HG03457 (cell line): ENCODE data around the gene CENPE.

Experiments
- ATAC-seq: cut with Tn5 transposase; IDR thresholded peaks from one replicate; pipeline ENCODE4 v1.9.1; 2021; ENCODE audit warnings: moderate number of reproducible peaks; ENCODE audit not compliant: unreplicated experiment

Gene CENPE

DNA sequence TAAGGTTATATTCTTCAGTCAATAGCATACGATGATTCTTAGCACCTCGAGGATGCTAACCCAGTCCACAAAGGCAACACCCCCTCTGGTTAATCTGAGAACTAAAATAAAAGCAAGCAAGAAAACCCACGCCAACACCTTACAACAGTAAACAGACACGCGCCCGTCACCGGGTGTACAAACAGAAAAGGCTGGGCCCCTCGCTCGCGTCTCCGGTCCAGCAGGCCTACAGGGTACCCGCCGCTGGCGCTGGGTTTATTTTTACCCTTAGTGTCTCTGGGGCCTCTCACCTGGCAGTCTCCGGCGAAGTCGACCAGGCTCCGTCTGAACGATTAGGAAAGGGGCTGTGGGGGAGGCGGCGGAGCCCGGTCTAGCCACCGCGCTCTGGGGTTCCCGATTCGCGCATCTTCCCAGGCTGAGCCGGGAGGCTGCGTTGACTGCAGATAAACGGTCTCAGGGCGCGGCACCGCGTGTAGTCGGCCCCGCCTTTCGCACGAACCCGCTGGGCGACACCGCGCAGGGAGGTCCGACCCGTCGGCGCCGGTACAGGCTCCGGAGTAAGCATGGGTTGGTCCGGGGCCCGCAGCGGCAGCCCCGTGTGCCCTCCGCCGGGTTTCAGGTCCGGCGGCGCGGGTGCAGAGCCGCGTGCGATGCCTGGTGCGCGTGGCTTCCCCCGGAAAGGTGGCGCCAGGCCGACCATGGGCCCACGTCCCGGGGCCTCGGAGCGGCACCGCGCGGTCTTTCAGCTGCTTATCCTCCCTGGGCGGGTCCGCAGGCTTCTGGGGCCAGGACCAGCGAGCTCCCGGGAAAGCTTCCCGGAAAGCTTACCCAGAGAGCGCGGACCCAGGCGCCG, 122.0 kb downstream of the CENPE start:
- peak; percentile 50 for ATAC-seq

DNA sequence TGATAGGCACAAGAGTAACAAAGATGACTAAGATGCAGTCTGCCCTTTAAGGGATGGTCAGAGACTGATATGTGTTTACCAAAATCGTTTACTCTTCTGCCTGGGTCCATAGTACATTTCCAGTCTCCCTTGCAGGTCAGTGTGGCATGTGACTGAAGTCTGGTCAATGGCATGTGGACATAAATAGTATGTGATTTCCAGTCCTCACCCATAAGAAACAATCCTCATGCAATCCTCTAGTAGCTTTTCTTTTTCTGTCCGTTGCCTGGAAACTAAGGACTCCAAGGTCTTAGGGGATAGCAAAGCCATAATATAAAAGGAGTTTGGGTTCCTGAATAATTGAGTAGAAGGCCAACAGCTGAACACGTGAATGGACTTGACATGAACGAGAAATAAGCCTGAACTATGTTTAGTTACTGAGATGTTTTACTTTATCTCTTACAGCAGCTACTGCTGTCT, 122.7 kb downstream of the CENPE start:
- no peak for ATAC-seq

DNA sequence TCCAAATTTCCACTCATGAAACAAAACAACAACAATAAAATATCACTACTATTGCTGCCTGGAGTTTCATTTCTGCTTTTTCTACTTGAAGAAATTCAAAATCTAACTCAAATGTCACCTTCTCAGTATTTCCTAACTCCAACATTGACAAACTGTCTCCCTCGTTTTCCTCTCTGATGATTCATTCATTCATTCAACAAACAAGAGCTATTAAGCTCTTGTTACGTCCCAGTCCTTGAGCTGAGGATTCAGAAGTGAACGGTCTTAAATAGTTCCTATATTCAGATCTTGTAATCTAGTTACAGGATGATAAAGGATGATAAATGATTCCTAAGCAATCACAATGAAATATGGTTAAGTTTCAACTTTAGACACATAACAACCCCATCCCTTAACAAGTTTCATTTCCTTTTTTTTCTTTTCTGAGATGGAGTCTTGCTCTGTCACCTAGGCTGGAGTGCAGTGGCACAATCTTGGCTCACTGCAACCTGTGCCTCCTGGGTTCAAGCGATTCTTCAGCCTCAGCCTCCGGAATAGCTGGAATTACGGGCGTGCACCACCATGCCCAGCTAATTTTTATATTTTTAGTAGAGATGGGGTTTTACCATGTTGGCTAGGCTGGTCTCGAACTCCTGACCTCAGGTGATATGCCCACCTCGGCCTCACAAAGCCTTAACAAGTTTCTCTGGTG, 123.3 kb downstream of the CENPE start:
- peak; percentile 38 for ATAC-seq

DNA sequence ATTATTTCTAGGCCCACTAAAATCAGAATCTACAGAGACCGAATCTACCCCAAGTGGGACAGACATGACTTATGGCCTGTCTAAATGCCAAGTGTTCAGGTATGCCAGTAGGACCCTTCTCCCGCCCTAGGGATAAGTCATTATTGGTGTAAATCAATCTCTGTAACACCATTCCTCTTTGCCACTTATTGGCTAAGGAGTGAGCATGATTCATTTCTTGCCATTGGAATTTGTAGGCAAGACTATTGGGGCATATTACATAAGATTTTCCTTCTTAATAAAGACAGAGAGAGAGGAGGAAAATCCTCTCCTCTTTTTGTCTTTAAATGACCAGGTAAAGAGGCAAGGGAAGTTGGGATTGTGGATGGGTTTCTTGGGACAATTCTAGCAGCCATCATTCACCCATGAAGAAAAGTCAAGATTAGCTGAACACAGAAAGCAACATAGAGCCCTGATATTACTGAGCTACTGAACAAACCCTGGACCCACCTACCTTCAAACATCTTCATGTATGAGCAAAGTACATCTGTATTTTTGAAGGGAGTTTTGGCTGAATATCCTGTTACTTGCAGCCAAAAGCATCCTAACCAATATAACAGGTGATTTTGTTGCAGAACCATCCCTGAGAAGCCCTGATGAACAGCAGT, 124.2 kb downstream of the CENPE start:
- no peak for ATAC-seq

DNA sequence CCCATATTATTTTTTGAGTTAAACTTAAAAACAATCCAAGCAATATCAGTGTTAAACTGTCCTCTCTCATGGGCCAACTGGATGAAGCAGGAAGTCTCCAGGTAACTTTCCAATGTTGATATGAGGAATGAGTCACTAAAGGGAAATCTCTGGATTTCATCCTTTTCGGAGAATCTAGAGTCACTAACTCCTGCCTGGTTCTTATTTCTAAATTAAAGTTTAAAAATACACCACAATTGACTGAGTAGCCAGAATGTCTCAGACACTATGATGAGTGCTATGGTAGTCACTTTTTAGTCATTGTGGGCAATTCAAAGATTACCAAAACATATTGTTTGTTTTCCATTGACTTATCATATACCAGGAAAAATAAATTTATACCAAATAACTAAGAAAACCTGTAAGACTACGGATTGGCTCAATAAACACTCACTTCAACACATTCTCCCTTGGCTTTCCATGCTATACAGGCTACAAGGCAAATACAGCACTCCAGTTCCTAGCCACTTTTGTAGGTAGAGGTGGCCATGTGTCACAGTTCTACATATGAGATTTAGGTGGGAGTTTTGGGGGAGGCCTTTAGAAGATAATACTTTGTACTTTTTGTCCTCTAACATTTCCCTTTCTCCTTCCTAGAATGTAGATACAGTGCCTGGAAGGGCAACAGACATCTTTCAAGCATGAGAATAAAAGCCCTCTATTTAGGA, 130.1 kb downstream of the CENPE start:
- no peak for ATAC-seq

DNA sequence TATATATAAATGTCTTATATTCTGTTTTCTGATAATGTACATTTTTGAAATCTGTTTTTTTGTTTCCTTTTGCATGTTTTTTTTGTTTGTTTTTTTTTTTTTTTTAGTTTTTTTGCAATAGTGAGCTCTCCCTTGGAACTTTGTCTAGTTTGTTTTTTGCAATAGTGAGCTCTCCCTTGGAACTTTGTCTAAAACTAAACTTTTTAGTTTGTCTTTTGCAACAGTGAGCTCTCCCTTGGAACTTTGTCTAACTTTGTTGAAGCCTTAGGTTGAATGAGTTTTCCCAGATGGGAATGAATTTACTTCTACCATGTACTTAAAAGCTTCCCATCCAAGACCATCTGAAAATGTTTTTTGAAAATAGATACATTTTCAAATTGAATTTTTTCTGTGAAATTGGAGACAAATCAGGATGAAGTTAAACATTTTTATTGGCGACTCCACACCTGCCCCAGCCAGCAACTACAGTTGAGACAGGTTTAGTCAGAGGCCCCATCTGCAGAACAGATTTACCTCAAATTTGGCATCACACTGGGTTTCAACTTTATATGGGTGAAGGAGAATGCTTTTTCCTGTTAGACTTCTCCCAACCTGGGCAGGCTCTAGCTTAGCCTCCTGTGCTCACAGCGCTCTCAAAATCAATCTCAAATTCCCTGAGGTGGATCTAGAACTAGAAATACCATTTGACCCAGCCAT, 137.5 kb downstream of the CENPE start:
- no peak for ATAC-seq
